Measurements from ENCODE around the gene SAE1. TPM values are rescaled to one million over a fixed set of nuclear protein-coding genes. Genes with fewer than 3 reads are reported as not detected.

The SAE1 gene
- total RNA-seq, 3 donors from 2014 or later: 44.6 to 61.4 (median 55.7) TPM

DNA sequence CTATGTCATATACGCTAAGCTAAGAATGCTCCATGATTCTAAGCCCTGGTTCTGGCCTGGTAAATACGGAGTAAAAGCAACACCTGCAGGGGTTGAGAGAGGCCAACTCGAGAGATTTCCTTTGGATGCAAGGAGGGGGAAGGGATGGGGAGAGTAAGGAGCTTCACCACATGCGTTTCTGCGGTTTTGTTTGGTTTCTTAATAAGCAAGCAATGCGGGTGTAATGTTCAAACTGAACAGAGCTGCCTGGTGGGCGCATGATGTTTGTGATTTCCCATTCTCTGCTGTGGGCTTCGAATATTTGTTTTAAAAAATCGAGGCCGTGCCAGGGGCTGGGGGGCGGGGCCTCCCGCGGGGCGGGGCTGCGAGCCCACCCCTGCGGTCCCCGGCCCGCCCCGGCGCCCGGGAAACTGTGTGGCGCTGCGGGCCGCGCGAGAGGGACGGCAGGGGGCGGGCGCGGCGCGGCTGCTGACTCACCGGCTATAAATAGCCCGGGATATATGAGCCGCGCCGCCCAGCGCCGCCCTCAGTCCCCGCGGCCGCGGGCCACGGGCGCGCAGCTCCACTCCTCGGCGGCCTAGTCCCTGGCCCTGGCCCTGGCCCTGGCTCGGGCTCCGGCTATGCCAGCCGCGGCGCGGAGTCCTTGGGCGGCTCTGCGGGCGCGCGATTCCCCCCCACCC is 95.3 kb downstream of the SAE1 start:
- intact Hi-C loops (cut with DNase I; ENCODE audit: low total_unique reads): no loop called here
- Histone ChIP-seq H3K36me3 (no peaks in the 10 kb centered on the region), H3K4me1 (peaks cover 3 to 7% of the 10 kb centered on the region in 2 donors), H3K27ac (peak overlapping the region; percentile 99 to 100), H3K27me3 (no peaks in the 10 kb centered on the region), H3K9me3 (no peaks in the 10 kb centered on the region), H3K4me3 (peak overlapping the region; percentile 97 to 99 (median 98))
- peak; percentile 86 to 94 for DNase-seq (ENCODE audit: low spot score in 2 of 2)
- TF ChIP-seq, protein P1, sequence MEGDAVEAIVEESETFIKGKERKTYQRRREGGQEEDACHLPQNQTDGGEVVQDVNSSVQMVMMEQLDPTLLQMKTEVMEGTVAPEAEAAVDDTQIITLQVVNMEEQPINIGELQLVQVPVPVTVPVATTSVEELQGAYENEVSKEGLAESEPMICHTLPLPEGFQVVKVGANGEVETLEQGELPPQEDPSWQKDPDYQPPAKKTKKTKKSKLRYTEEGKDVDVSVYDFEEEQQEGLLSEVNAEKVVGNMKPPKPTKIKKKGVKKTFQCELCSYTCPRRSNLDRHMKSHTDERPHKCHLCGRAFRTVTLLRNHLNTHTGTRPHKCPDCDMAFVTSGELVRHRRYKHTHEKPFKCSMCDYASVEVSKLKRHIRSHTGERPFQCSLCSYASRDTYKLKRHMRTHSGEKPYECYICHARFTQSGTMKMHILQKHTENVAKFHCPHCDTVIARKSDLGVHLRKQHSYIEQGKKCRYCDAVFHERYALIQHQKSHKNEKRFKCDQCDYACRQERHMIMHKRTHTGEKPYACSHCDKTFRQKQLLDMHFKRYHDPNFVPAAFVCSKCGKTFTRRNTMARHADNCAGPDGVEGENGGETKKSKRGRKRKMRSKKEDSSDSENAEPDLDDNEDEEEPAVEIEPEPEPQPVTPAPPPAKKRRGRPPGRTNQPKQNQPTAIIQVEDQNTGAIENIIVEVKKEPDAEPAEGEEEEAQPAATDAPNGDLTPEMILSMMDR (IDR thresholded peaks at IDR 0.05): peak in 2 of 3 donors; percentile 16 to 66
- TF ChIP-seq POLR2A (IDR thresholded peaks at IDR 0.05) (peak; percentile 84), POLR2AphosphoS5 (IDR thresholded peaks at IDR 0.05) (peak; percentile 99)

DNA sequence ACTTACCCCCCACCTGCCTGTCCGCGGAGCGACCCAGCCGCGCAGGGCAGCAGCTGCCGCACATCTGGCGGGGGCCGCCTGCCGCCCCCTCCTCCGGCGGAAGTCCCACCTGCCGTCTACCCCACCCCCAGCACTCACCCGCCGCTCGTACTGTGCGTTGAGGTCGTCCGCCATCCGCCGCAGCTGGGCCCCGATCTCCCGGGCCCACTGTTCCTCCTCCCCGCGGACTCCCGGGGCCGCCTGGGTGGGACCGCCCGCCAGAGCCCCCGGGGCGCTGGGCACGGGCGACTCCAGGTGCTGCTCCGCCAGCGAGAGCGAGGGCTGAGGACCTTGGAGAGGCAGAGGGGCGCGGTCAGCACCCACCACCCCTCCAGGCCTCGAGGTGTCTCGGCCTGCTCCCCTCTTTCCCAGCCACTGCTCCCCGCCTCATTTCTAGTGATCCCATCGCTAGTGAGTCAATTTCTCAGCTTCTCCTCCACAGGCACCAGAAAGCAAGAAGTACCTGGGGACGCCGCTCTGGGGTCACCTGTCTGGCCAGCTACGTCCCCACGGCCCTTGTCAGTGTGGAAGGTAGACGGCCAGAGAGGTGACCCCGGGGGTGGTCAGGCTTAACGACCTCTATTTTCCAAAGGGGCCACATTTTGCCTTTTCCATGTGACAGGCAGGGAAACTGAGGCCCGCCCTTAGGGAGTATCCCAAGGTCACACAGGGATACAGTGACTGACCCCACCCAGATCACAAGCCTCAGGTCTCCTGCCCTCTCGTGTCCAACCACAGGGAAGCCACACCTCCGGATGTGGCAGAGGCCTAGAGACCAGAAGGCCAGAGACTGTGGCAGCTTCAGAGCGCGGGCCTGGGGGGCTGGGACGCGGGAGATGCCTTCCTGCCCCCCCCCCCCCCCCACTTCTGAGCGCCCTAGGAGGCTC is 96.1 kb downstream of the SAE1 start:
- peak overlapping the region; percentile 99 to 100 for H3K27ac ChIP-seq
- H3K36me3 ChIP-seq: no peaks in the 10 kb centered on the region
- intact Hi-C loops (cut with DNase I; ENCODE audit: low total_unique reads): no loop called here
- H3K4me3 ChIP-seq: peak overlapping the region; percentile 97 to 99 (median 98)
- H3K4me1 ChIP-seq: peaks cover 3 to 7% of the 10 kb centered on the region in 2 donors
- TF ChIP-seq, protein P1 (IDR thresholded peaks at IDR 0.05): no peak
- TF ChIP-seq POLR2AphosphoS5 (IDR thresholded peaks at IDR 0.05) (peak in 2 of 3 donors; percentile 20 to 50), POLR2A (IDR thresholded peaks at IDR 0.05) (peak; percentile 20)
- no peaks in the 10 kb centered on the region for H3K9me3 ChIP-seq
- DNase-seq (ENCODE audit: low spot score in 2 of 2): peak; percentile 77 to 84
- H3K27me3 ChIP-seq: no peaks in the 10 kb centered on the region

DNA sequence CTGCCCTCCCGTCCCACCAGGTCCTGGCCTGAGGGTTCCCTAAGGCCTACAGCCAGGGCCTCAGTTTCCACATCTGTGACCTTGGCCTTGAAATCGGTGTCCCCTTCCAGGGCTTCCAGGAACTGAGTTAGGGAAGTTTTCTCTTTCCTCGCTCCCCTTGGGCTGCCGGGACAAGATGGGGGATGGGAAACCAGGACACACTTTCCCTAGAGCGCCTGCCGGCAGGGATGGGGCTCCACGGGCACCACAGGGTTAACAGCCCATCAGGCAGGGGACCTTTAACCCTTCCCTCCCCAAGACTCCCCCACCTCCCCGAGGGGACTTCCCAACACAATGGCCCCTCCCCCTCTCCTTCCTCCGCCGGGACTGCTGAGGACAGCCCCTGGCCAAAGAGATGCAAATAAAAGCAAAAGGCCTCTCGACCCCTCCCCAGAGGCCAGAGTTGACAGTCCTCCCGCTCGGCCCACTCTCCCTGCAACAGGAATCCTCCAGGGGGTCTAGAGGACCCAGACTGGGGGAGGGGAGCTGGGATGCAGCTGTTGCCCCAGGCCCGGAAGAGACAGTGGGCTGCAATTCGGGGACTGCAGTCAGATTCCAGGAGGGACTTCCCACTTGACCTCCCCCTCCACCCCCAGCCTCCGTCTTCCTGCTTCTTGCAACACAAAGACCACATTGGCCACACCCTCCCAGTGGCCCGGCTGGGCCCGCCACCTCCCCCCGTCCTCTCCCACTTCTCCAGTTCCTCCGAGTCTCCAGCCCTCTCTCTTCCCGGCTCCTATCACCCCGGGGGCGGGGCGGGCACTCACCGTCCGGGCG is 96.9 kb downstream of the SAE1 start:
- Histone ChIP-seq H3K9me3 (no peaks in the 10 kb centered on the region), H3K27me3 (no peaks in the 10 kb centered on the region), H3K27ac (peak overlapping the region; percentile 99 to 100), H3K4me3 (peak overlapping the region; percentile 97 to 99 (median 98)), H3K4me1 (peaks cover 3 to 7% of the 10 kb centered on the region in 2 donors), H3K36me3 (no peaks in the 10 kb centered on the region)
- TF ChIP-seq POLR2A (IDR thresholded peaks at IDR 0.05): peak; percentile 50
- TF ChIP-seq, protein P1 (IDR thresholded peaks at IDR 0.05): peak in 1 of 3 donors; percentile 5
- peak; percentile 12 to 36 (median 28) for TF ChIP-seq POLR2AphosphoS5 (IDR thresholded peaks at IDR 0.05)
- DNase-seq (ENCODE audit: low spot score in 2 of 2): peak; percentile 87 to 90
- intact Hi-C loops (cut with DNase I; ENCODE audit: low total_unique reads): no loop called here

DNA sequence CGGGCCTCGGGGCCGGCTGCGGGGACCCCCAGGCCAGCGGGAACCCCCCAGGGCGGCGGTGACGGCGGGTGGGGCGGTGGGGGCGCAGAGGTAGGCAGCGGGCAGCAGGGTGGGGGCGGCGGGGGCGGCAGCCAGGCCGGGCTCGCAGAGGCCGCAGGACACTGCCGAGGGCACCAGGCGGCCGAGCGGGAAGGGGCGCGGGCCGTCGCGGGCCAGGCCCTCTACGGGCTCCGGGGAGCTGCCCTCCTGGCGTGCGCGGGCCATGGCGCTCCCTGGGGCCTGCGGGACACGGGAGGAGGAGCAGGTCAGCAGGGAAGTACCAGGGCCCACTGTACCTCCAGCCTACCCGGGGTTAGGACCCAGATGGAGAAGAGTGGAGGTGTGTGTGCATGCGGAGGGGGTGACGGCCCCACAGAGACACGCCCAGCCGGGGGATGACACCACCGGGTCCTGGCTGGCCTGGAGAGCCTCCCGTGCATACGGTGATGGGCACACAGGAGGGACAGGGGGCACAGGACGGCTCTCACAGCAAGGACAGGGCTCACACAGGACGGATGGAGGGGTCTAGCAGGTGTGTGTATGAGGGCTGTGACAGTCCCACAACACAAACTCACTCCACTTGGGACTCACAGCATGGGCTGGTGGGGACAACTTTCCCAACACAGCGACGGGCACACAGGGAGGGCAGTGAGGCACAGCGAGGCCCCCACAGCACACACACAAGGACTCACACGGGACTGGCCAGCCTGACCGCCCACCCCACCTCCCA is 97.7 kb downstream of the SAE1 start:
- Histone ChIP-seq H3K4me1 (peaks cover 3 to 7% of the 10 kb centered on the region in 2 donors), H3K27me3 (no peaks in the 10 kb centered on the region), H3K9me3 (no peaks in the 10 kb centered on the region), H3K27ac (peak overlapping the region; percentile 99 to 100), H3K36me3 (no peaks in the 10 kb centered on the region), H3K4me3 (peak overlapping the region; percentile 97 to 99 (median 98))
- intact Hi-C loops (cut with DNase I; ENCODE audit: low total_unique reads): no loop called here
- TF ChIP-seq POLR2AphosphoS5 (IDR thresholded peaks at IDR 0.05): peak in 1 of 3 donors; percentile 6
- TF ChIP-seq POLR2A (IDR thresholded peaks at IDR 0.05): peak; percentile 13
- TF ChIP-seq, protein P1 (IDR thresholded peaks at IDR 0.05): no peak
- peak; percentile 75 to 80 for DNase-seq (ENCODE audit: low spot score in 2 of 2)

Measured in breast epithelium (tissue), 4 donors.